Mesenchymal stem cell (in vitro differentiated cells and primary cell): ENCODE results near the gene CENPF. TPM values are rescaled to one million over a fixed set of nuclear protein-coding genes. Genes with fewer than 3 reads are reported as not detected.

Experiments used
- DNase-seq: peaks from one replicate; pipeline ENCODE4 v3.0.0-alpha.2; 2013
- H2AFZ ChIP-seq: one replicate; pipeline ENCODE4 v1.6.1; 2013; ENCODE audit warnings: low read depth, mild to moderate bottlenecking, control low read depth, inconsistent platforms, low read length, moderate library complexity
- H2AK5ac ChIP-seq: 2 replicates; pipeline ENCODE4 v1.6.1; 2013; ENCODE audit warnings: low read length, moderate library complexity, mild to moderate bottlenecking, inconsistent platforms; ENCODE audit not compliant: severe bottlenecking
- H2BK120ac ChIP-seq: one replicate; pipeline ENCODE4 v1.6.1; 2013; ENCODE audit warnings: low read depth, mild to moderate bottlenecking, inconsistent platforms, low read length, moderate library complexity
- H2BK12ac ChIP-seq, 2 experiments: one replicate each; pipeline ENCODE4 v1.6.1; 2013; ENCODE audit warnings: inconsistent platforms in 2 of 2, low read length in 2 of 2, mild to moderate bottlenecking in 2 of 2, moderate library complexity in 2 of 2, control low read depth in 1 of 2
- H2BK15ac ChIP-seq: one replicate; pipeline ENCODE4 v1.6.1; 2013; ENCODE audit warnings: mild to moderate bottlenecking, low read depth, inconsistent platforms; ENCODE audit not compliant: poor library complexity, severe bottlenecking
- H2BK5ac ChIP-seq: 2 replicates; pipeline ENCODE4 v1.6.1; 2013; ENCODE audit warnings: low read depth, mild to moderate bottlenecking, low read length, control low read depth, inconsistent platforms; ENCODE audit not compliant: poor library complexity, severe bottlenecking
- H3K14ac ChIP-seq, 2 experiments: one replicate each; pipeline ENCODE4 v1.6.1; 2013; ENCODE audit warnings: inconsistent platforms in 2 of 2, low read length in 2 of 2, control low read depth in 1 of 2, mild to moderate bottlenecking in 1 of 2, moderate library complexity in 1 of 2
- H3K18ac ChIP-seq, 2 experiments: one replicate each; pipeline ENCODE4 v1.6.1; 2013; ENCODE audit warnings: inconsistent platforms in 2 of 2, low read length in 2 of 2, control low read depth in 1 of 2, low read depth in 1 of 2, mild to moderate bottlenecking in 1 of 2
- H3K23ac ChIP-seq, 2 experiments: one replicate each; pipeline ENCODE4 v1.6.1; 2013; ENCODE audit warnings: inconsistent platforms in 2 of 2, low read length in 2 of 2, mild to moderate bottlenecking in 2 of 2, moderate library complexity in 2 of 2, control low read depth in 1 of 2
- H3K27ac ChIP-seq: 2 replicates; pipeline ENCODE4 v1.5.1; 2013; ENCODE audit warnings: mild to moderate bottlenecking, moderate library complexity, low read length, control low read depth, inconsistent platforms; ENCODE audit not compliant: poor library complexity, severe bottlenecking
- H3K27me3 ChIP-seq, 2 experiments: 2 replicates each; pipeline versions ENCODE4 v1.6.1 to v1.7.0; 2013; ENCODE audit warnings: low read length in 2 of 2, mild to moderate bottlenecking in 2 of 2, moderate library complexity in 2 of 2, control low read depth in 1 of 2, inconsistent platforms in 1 of 2; ENCODE audit not compliant: control insufficient read depth in 1 of 2, insufficient read depth in 1 of 2
- H3K36me3 ChIP-seq, 2 experiments: 2 replicates each; pipeline versions ENCODE4 v1.6.1 to v1.7.0; 2013; ENCODE audit warnings: low read length in 2 of 2, control low read depth in 1 of 2, inconsistent platforms in 1 of 2, low read depth in 1 of 2, mild to moderate bottlenecking in 1 of 2; ENCODE audit not compliant: insufficient read depth in 2 of 2, control insufficient read depth in 1 of 2
- H3K4ac ChIP-seq, 2 experiments: one replicate each; pipeline ENCODE4 v1.6.1; 2013; ENCODE audit warnings: inconsistent platforms in 2 of 2, low read length in 2 of 2, mild to moderate bottlenecking in 2 of 2, moderate library complexity in 2 of 2, control low read depth in 1 of 2, low read depth in 1 of 2
- H3K4me1 ChIP-seq: 2 replicates; pipeline ENCODE4 v1.6.1; 2013; ENCODE audit warnings: low read depth, low read length, control low read depth; ENCODE audit not compliant: control insufficient read depth, insufficient read depth
- H3K4me2 ChIP-seq: 2 replicates; pipeline ENCODE4 v1.6.1; 2013; ENCODE audit warnings: low read length, mild to moderate bottlenecking, inconsistent platforms; ENCODE audit not compliant: poor library complexity, severe bottlenecking
- H3K4me3 ChIP-seq, 2 experiments: 2 replicates each; pipeline versions ENCODE4 v1.5.1 to v1.7.0; 2013; ENCODE audit warnings: low read length in 2 of 2, mild to moderate bottlenecking in 2 of 2, control low read depth in 1 of 2, low read depth in 1 of 2; ENCODE audit not compliant: insufficient read depth in 1 of 2
- H3K79me1 ChIP-seq: replicated peaks from 2 replicates; pipeline ENCODE4 v1.6.1; 2013; ENCODE audit warnings: mild to moderate bottlenecking, control low read depth, low read length, inconsistent platforms; ENCODE audit not compliant: poor library complexity, severe bottlenecking
- H3K9ac ChIP-seq: 2 replicates; pipeline ENCODE4 v1.7.0; 2013; ENCODE audit warnings: mild to moderate bottlenecking, low read length, moderate library complexity
- H3K9me3 ChIP-seq: 2 replicates; pipeline ENCODE4 v1.7.0; 2013; ENCODE audit warnings: mild to moderate bottlenecking, low read length; ENCODE audit not compliant: control insufficient read depth
- H4K8ac ChIP-seq: one replicate; pipeline ENCODE4 v1.6.1; 2013; ENCODE audit warnings: inconsistent platforms, mild to moderate bottlenecking, low read length, moderate library complexity
- H4K91ac ChIP-seq: one replicate; pipeline ENCODE4 v1.6.1; 2013; ENCODE audit warnings: mild to moderate bottlenecking, low read length, inconsistent platforms
- WGBS: methylation state at CpG from one replicate; pipeline ENCODE4 v1.1.7; 2013; ENCODE audit warnings: mixed read lengths; 5-methylcytosine and 5-hydroxymethylcytosine counted together
- polyA plus RNA-seq, 2 experiments: library from polyadenylated mRNA; stranded (reverse); fragments of 200-250 nt; gene quantifications; one replicate each; pipeline ENCODE4 v1.2.3, GENCODE V29; 2013

Gene CENPF, protein sequence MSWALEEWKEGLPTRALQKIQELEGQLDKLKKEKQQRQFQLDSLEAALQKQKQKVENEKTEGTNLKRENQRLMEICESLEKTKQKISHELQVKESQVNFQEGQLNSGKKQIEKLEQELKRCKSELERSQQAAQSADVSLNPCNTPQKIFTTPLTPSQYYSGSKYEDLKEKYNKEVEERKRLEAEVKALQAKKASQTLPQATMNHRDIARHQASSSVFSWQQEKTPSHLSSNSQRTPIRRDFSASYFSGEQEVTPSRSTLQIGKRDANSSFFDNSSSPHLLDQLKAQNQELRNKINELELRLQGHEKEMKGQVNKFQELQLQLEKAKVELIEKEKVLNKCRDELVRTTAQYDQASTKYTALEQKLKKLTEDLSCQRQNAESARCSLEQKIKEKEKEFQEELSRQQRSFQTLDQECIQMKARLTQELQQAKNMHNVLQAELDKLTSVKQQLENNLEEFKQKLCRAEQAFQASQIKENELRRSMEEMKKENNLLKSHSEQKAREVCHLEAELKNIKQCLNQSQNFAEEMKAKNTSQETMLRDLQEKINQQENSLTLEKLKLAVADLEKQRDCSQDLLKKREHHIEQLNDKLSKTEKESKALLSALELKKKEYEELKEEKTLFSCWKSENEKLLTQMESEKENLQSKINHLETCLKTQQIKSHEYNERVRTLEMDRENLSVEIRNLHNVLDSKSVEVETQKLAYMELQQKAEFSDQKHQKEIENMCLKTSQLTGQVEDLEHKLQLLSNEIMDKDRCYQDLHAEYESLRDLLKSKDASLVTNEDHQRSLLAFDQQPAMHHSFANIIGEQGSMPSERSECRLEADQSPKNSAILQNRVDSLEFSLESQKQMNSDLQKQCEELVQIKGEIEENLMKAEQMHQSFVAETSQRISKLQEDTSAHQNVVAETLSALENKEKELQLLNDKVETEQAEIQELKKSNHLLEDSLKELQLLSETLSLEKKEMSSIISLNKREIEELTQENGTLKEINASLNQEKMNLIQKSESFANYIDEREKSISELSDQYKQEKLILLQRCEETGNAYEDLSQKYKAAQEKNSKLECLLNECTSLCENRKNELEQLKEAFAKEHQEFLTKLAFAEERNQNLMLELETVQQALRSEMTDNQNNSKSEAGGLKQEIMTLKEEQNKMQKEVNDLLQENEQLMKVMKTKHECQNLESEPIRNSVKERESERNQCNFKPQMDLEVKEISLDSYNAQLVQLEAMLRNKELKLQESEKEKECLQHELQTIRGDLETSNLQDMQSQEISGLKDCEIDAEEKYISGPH (N-terminal part only)
- 4.2 TPM for polyA plus RNA-seq (2013, experiment 1 of 2)
- 4.9 TPM for polyA plus RNA-seq (2013, experiment 2 of 2)

DNA sequence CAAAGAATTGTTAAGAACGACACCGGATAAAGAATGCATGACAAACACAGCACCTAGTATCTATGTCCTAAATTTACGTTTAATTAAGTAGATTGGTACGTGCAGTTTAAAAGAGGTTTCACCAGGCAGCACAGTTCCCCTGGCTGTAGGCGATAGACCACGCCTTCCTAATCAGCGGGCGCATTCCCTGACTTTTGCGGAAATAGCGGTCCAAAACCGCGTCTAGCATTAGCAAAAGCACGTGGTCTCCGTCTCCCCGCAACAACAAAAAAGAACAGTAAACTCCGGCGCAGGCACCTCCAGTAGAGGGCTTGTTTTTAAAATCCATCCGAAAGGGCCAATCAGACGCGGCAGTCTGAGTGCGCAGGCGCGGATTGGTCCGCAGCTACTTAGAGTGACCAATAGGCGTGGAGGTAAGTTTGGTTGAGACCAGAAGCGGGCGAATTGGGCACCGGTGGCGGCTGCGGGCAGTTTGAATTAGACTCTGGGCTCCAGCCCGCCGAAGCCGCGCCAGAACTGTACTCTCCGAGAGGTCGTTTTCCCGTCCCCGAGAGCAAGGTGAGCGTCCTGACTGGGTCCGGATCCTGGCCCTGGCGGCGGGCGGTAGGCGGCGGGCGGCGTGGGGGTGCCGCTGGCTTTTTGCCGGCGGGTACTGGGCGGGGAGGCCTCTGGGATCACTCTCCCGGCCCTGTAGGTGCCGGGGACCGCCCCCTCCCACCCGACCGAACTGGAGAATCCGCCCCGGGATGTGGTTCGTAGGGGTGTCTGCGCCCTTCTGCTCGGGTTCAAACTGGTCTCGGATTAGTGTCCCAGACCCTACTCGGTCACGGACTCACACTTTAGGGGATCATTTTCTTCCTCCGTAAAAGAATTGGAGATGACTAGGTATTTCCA lies at the start of gene CENPF:
Gene CENPF, plus strand, starts transcription at position 432 of the 894 bp plus-strand sequence. CDS start 10,560 bp downstream, outside the sequence.
- no peaks in the 10 kb centered on the region for H3K27me3 ChIP-seq
- peak within 1 kb of the TSS; percentile 89 for H3K9ac ChIP-seq
- H2BK12ac ChIP-seq, result no peak within 1 kb of the TSS
- no peak within 1 kb of the TSS for H3K27ac ChIP-seq
- DNase-seq, result peak; percentile 99
- peak within 1 kb of the TSS; percentile 88 for H3K4me2 ChIP-seq
- H3K14ac ChIP-seq, result no peak within 1 kb of the TSS
- no peak within 1 kb of the TSS for H2BK5ac ChIP-seq
- peaks cover 6% of the 10 kb centered on the region for H3K4me1 ChIP-seq
- H2BK15ac ChIP-seq, result no peak within 1 kb of the TSS
- H3K79me1 ChIP-seq, result no peaks in the 10 kb centered on the region
- peaks cover 0 to 11% of the 10 kb centered on the region in 2 experiments for H3K36me3 ChIP-seq
- under 1% methylated on average over 52 of the region's 65 CpGs for WGBS
- peak within 1 kb of the TSS; percentile 90 for H2AFZ ChIP-seq
- no peak within 1 kb of the TSS for H2AK5ac ChIP-seq
- peak within 1 kb of the TSS; percentile 84 to 96 for H3K4me3 ChIP-seq
- no peaks in the 10 kb centered on the region for H3K9me3 ChIP-seq
- H2BK120ac ChIP-seq, result no peak within 1 kb of the TSS
- peak within 1 kb of the TSS; percentile 75 for H4K8ac ChIP-seq
- no peak within 1 kb of the TSS for H3K18ac ChIP-seq
- H4K91ac ChIP-seq, result no peak within 1 kb of the TSS
- H3K4ac ChIP-seq, result no peak within 1 kb of the TSS
- no peak within 1 kb of the TSS for H3K23ac ChIP-seq

DNA sequence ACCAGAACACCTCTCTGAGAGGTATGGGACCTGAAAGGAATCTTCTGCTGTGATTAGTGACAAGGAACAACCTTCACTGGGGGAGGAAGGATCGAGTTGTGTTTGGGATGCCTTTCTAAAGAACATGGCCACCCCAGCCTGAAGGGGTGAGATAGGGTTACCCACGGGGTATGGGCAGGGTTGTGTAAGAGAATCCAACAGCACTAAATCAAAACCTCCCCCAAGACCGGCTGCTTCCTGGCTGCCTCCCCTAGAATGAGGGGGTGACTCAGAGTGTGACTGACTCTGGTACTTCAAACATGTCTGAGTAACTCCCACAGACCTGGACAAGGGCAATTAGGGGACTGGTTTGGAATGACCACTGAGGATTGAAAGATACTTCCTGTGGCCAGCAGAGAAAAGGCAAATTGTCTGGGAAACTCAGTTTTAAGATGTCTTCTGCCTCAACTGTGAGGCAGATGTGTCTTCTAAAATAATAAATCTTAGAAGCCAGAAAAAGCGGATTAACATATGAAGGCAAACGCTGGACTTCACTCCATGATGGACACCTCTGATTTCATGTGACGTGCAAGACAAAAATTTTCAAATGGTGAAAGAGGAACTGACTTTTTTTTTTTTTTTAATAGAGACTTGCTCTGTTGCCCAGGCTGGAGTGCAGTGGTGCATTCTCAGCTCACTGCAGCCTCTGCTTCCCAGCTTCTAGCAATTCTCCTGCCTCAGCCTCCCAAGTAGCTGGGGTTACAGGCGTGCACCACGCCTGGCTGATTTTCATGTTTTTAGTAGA lies 44.9 kb upstream of the CENPF start:
- Histone ChIP-seq H2AFZ (peak overlapping the region; percentile 8), H3K9me3 (no peaks in the 10 kb centered on the region), H2BK120ac (no peak overlapping the region), H3K4me2 (no peak overlapping the region), H3K4me1 (peaks cover 4% of the 10 kb centered on the region), H3K27ac (peak overlapping the region; percentile 27), H3K79me1 (no peaks in the 10 kb centered on the region), H2AK5ac (no peak overlapping the region), H3K18ac (peak overlapping the region; percentile 29 to 30), H2BK5ac (no peak overlapping the region), H3K4ac (no peak overlapping the region), H3K14ac (no peak overlapping the region), H3K36me3 (no peaks in the 10 kb centered on the region), H4K8ac (no peak overlapping the region), H3K9ac (peak overlapping the region; percentile 32), H3K4me3 (no peak overlapping the region), H2BK15ac (no peak overlapping the region), H4K91ac (no peak overlapping the region), H2BK12ac (peak overlapping the region; percentile 51 to 52), H3K27me3 (no peaks in the 10 kb centered on the region), H3K23ac (no peak overlapping the region)
- peak; percentile 86 for DNase-seq
- WGBS, result 48% methylated on average over 6 of the region's 8 CpGs

DNA sequence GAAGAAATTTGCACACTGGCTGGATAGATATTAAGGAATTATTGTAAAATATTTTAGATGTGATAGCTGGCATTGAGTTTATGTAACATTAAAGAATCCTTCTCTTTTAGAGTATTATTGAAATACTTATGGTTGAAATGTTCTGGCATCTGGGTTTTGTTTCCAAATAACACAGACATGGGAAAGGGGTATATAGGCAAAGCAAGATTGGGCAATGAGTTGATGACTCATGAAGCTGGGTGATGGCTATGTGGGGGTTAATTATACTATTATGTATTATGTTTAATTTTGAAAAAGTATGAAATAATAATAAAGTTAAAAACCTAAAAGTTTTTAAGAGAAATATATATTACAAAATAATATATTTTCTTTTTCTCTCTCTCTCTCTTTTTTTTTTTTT lies 39.1 kb upstream of the CENPF start:
- no peak overlapping the region for H4K91ac ChIP-seq
- H3K23ac ChIP-seq, result no peak overlapping the region
- no peaks in the 10 kb centered on the region for H3K27me3 ChIP-seq
- no peak overlapping the region for H2BK12ac ChIP-seq
- H2AK5ac ChIP-seq, result no peak overlapping the region
- H2BK120ac ChIP-seq, result no peak overlapping the region
- no peak overlapping the region for H3K9ac ChIP-seq
- peaks cover 4% of the 10 kb centered on the region for H3K79me1 ChIP-seq
- H2AFZ ChIP-seq, result no peak overlapping the region
- H2BK15ac ChIP-seq, result no peak overlapping the region
- H4K8ac ChIP-seq, result no peak overlapping the region
- DNase-seq, result peak; percentile 34
- no peak overlapping the region for H3K14ac ChIP-seq
- H2BK5ac ChIP-seq, result no peak overlapping the region
- no peak overlapping the region for H3K27ac ChIP-seq
- peaks cover 8% of the 10 kb centered on the region for H3K4me1 ChIP-seq
- no peak overlapping the region for H3K18ac ChIP-seq
- no peak overlapping the region for H3K4ac ChIP-seq
- no peaks in the 10 kb centered on the region for H3K36me3 ChIP-seq
- no peak overlapping the region for H3K4me2 ChIP-seq
- no peaks in the 10 kb centered on the region for H3K9me3 ChIP-seq
- no peak overlapping the region for H3K4me3 ChIP-seq
